ENCODE data around the gene MS4A5. TPM values are rescaled to one million over a fixed set of nuclear protein-coding genes. Genes with fewer than 3 reads are reported as not detected.

The MS4A5 gene
- total and polyA plus RNA-seq, 2 donors (not counting 3 experiments of a cell fraction or from before 2014, with no cell fraction given), result not detected

DNA sequence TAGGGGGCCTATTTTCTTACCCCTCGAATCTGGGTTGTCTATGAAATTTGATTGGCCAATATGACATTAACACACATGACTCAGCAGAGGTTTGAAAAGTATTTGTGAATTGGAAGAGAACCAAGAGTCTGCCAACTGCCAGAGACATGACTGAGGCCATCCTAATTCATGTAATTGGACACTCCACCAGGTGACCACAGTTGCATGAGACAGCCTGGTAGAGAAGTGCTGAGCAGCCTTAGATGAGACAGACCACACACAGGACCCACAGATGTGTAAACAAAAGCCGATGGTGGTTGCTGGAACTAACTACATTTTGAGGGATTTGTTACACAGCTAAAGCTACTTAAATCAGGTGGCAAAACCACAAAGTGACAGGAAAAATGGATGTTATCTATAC lies 855 bp upstream of the MS4A5 start:
- no peak for FAIRE-seq
- dilution Hi-C loops (cut with MboI; ENCODE audit: extremely low pct_ligation_motif_present, low sequenced_read_pairs), result no loop called here

More for the DNA sequence above, 855 bp upstream of the MS4A5 start:
- Histone ChIP-seq H4K20me1 (replicated peaks; ENCODE audit: control insufficient read depth, extremely low read depth, insufficient read depth, low read length) (no peaks in the 10 kb centered on the region), H2AFZ (ENCODE audit: low read depth, low read length) (no peak overlapping the region), H3K9me3 (replicated peaks; ENCODE audit: control insufficient read depth, insufficient read depth, low read length) (no peaks in the 10 kb centered on the region), H3K4me2 (ENCODE audit: insufficient read depth, low read length) (no peak overlapping the region), H3K79me2 (ENCODE audit: control insufficient read depth, insufficient read depth, low read length) (no peaks in the 10 kb centered on the region), H3K27ac (ENCODE audit: insufficient read depth, low read depth, low read length) (no peak overlapping the region), H3K4me1 (ENCODE audit: control insufficient read depth, extremely low read depth, insufficient read depth, low read length) (no peaks in the 10 kb centered on the region), H3K9ac (replicated peaks; ENCODE audit: extremely low read depth, insufficient read depth, low read length) (no peak overlapping the region), H3K27me3 (ENCODE audit: control insufficient read depth in 2 of 2, insufficient read depth in 2 of 2, low read length in 2 of 2) (no peaks in the 10 kb centered on the region), H3K4me3 (replicated peaks in 1 of 3; ENCODE audit: insufficient read depth in 1 of 3, low read depth in 1 of 3, low read length in 3 of 3) (no peak overlapping the region), H3K36me3 (ENCODE audit: control insufficient read depth in 2 of 2, extremely low read depth in 1 of 2, insufficient read depth in 2 of 2, low read length in 2 of 2) (no peaks in the 10 kb centered on the region), H3K9me1 (replicated peaks; ENCODE audit: control insufficient read depth, extremely low read depth, insufficient read depth, low read length) (no peaks in the 10 kb centered on the region)
- BruUV-seq (replicated peaks), result no TSS peak
- CTCF ChIA-PET, result no interaction called here
- POLR2A ChIA-PET, result no interaction called here
- intact Hi-C loops (cut with micrococcal nuclease), result no loop called here
- TF ChIP-seq POLR2AphosphoS5 (IDR thresholded peaks at IDR 0.05; ENCODE audit: insufficient read depth, low read depth, low read length), result no peak
- no peak for TF ChIP-seq FOS (IDR thresholded peaks at IDR 0.05; ENCODE audit: borderline replicate concordance, insufficient read depth, low read length)
- TF ChIP-seq MYC (IDR thresholded peaks at IDR 0.05; ENCODE audit: low read depth, low read length), result no peak
- no peak for TF ChIP-seq CTCF (IDR thresholded peaks at IDR 0.05; ENCODE audit: extremely low read depth in 1 of 2, insufficient read depth in 1 of 2, low read depth in 1 of 2, low read length in 2 of 2)
- TF ChIP-seq POLR2A (IDR thresholded peaks at IDR 0.05; ENCODE audit: low read depth, low read length), result no peak
- TF ChIP-seq, protein P1, sequence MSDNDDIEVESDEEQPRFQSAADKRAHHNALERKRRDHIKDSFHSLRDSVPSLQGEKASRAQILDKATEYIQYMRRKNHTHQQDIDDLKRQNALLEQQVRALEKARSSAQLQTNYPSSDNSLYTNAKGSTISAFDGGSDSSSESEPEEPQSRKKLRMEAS (IDR thresholded peaks at IDR 0.05; ENCODE audit: insufficient read depth, insufficient read length), result no peak
- TF ChIP-seq EZH2 (IDR thresholded peaks at IDR 0.05; ENCODE audit: borderline replicate concordance, low read depth, low read length, severe bottlenecking), result no peak
- no peak for TF ChIP-seq GATA2 (IDR thresholded peaks at IDR 0.05; ENCODE audit: insufficient read depth, insufficient read length, low read depth, low read length)
- TF ChIP-seq JUN (IDR thresholded peaks at IDR 0.05; ENCODE audit: borderline replicate concordance, insufficient read depth, insufficient read length, low read depth), result no peak
- no peak for DNase-seq (ENCODE audit: low read depth, low spot score)

Measured in endothelial cell of umbilical vein (primary cell).